Activated CD8-positive, alpha-beta T cell treated with anti-CD3 and anti-CD28 coated beads, Interleukin-2, amount 10 ng/mL, durations not matched to agents 7 days and 5 days (primary cell): ENCODE measurements around the gene DCUN1D3. TPM values are rescaled to one million over a fixed set of nuclear protein-coding genes. Genes with fewer than 3 reads are reported as not detected.
"Not testable (repeated sequence)": the region's sequence is repeated elsewhere in the genome, so short reads cannot be mapped to it uniquely, and the experiment has no call there.

Experiments
- ATAC-seq: fragments of 150-1000 bp; cut with Tn5 transposase; one replicate; pipeline ENCODE4 v1.10.0; 2021; ENCODE audit warnings: moderate library complexity
- CTCF ChIA-PET: fragments of 350-600 bp; sonication (Branson Sonifier 250); formaldehyde crosslinking; loops from one replicate; lab custom pipeline; 2021; ENCODE audit warnings: antibody characterized with exemption; lab: Charles Lee
- POLR2A ChIA-PET: fragments of 350-600 bp; sonication (Branson Sonifier 250); formaldehyde crosslinking; loops from one replicate; lab custom pipeline; 2021; ENCODE audit warnings: antibody characterized with exemption; lab: Charles Lee
- DNase-seq: peaks from one replicate; pipeline ENCODE4 v3.0.0-alpha.2; 2020
- H3K27ac Mint-ChIP-seq: one replicate; pipeline ENCODE4 v1.8.0; 2021; ENCODE audit warnings: mild to moderate bottlenecking, mixed read lengths
- H3K27me3 Mint-ChIP-seq: one replicate; pipeline ENCODE4 v1.8.0; 2021; ENCODE audit warnings: low read depth, mixed read lengths
- H3K36me3 Mint-ChIP-seq: one replicate; pipeline ENCODE4 v1.8.0; 2021; ENCODE audit warnings: low read depth, mixed read lengths
- H3K4me1 Mint-ChIP-seq: one replicate; pipeline ENCODE4 v1.8.0; 2021; ENCODE audit warnings: low read depth, mixed read lengths
- H3K4me3 Mint-ChIP-seq: one replicate; pipeline ENCODE4 v1.8.0; 2021; ENCODE audit warnings: mild to moderate bottlenecking, mixed read lengths
- H3K9me3 Mint-ChIP-seq: one replicate; pipeline ENCODE4 v1.8.0; 2022; ENCODE audit warnings: mixed read lengths; ENCODE audit not compliant: insufficient read depth
- total RNA-seq, 2 experiments: library from RNA; stranded (reverse); gene quantifications; one replicate each; pipeline ENCODE4 v1.2.3, GENCODE V29; 2021

DCUN1D3 gene
- total RNA-seq, 2 experiments from 2014 or later = 10.0 to 10.7 TPM

DNA sequence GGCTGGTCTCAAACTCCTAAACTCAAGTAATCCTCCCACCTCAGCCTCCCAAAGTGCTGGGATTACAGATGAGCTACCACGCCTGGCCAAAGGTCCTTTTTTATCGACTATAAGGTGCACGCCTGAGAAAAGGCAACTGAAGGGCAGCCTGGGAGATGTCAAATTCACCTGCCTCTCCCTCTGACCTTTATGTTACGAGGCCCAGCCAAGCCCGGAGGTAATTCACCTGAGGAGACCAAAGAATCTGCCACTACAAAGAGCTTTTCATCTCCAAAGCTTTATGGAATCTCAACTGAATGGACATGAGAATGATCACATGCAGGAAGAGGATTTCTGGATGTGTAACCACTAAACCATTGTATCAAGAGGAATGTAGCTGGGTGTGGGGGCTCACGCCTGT lies 37.6 kb upstream of the DCUN1D3 start:
- DNase-seq = no peak
- peaks cover 25% of the 10 kb centered on the region for H3K4me1 Mint-ChIP-seq
- POLR2A ChIA-PET = interaction anchor here (1.0 kb wide), 1 partner anchor 131 kb away, joined by 3 read pairs; the partner anchor contains the start of genes ERI2 and REXO5
- H3K27ac Mint-ChIP-seq = no peak overlapping the region
- peaks cover 4% of the 10 kb centered on the region for H3K27me3 Mint-ChIP-seq
- no peak overlapping the region for H3K4me3 Mint-ChIP-seq
- H3K36me3 Mint-ChIP-seq = peaks cover 2% of the 10 kb centered on the region
- H3K9me3 Mint-ChIP-seq = no peaks in the 10 kb centered on the region
- CTCF ChIA-PET = interaction anchor here (0.6 to 1.9 kb wide), 5 partner anchors 26 to 150 kb away, joined by 3 to 6 read pairs (median 3); no protein-coding TSS in a partner anchor
- ATAC-seq = no peak

DNA sequence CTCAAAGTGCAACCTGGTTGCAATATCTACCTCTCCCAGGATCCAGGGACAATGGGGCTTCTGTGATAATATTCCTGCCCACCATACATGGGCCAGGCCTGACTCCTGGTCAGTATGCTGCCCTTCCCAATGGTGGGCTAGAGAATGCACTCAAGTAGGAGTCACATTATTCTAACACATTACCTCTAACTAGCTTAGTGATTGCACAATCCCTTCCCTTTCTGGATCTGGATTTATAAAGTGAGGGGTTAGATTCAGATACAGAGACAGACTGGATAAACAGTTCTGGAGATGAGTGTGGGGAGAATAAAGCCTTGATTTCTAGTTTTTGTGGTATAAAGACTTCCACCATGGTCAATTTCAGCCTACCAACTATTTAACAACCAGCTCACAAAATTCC lies 33.4 kb upstream of the DCUN1D3 start:
- ChIA-PET POLR2A (no interaction called here), CTCF (no interaction called here)
- peaks cover 3% of the 10 kb centered on the region for H3K4me1 Mint-ChIP-seq
- H3K27me3 Mint-ChIP-seq = peaks cover 4% of the 10 kb centered on the region
- ATAC-seq (no peak), DNase-seq (no peak)
- no peaks in the 10 kb centered on the region for H3K9me3 Mint-ChIP-seq
- H3K27ac Mint-ChIP-seq = no peak overlapping the region
- H3K4me3 Mint-ChIP-seq = no peak overlapping the region
- no peaks in the 10 kb centered on the region for H3K36me3 Mint-ChIP-seq

DNA sequence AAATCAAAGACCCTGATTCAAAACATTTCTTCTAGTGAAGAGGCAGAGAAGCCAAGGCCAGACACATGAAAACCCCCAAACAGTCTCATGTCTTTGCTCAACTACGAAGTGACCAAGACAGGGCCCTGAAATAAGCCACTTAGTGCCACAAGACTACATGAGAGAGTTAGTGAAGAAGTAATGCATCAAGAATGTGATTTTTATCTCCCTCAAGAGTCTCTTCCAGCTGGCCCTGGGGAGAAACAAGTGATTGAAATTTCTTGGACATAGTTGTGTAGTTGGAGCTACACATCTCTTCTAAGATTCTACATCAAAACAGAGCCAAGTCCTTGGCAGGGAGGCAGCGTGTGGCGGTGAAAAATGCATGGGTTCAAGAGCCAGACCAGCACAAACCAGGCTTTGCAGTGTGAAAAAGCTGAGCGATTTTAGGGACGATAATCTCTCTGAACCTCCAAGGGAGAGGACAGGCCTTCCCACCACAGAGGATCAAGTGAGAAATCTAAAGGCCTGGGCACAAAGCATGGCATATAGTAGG lies 31.0 kb upstream of the DCUN1D3 start:
- no peak overlapping the region for H3K27ac Mint-ChIP-seq
- no peaks in the 10 kb centered on the region for H3K4me1 Mint-ChIP-seq
- ATAC-seq = no peak
- no peak overlapping the region for H3K4me3 Mint-ChIP-seq
- no peaks in the 10 kb centered on the region for H3K9me3 Mint-ChIP-seq
- DNase-seq = no peak
- ChIA-PET POLR2A (no interaction called here), CTCF (interaction anchor here (1.2 to 1.4 kb wide), 2 partner anchors 11 to 81 kb away, joined by 3 read pairs; no protein-coding TSS in a partner anchor)
- H3K36me3 Mint-ChIP-seq = peaks cover 3% of the 10 kb centered on the region
- peaks cover 4% of the 10 kb centered on the region for H3K27me3 Mint-ChIP-seq

DNA sequence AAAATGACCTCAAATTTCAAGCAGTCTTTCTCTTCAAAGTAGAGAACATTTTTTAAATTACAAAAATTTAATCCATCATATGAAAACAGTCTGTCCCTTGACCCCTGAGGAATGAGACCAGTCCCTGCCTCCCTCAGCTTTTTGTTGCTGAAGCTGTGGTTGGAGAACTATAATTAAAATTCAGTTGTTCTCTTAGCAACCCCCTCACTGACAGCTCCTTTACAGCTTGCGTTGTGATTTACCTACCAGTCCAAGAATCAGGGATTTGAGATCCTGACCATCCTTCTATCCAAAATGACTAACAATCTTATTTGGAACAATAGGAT lies 30.2 kb upstream of the DCUN1D3 start:
- H3K27ac Mint-ChIP-seq = no peak overlapping the region
- H3K4me3 Mint-ChIP-seq = no peak overlapping the region
- DNase-seq = no peak

DNA sequence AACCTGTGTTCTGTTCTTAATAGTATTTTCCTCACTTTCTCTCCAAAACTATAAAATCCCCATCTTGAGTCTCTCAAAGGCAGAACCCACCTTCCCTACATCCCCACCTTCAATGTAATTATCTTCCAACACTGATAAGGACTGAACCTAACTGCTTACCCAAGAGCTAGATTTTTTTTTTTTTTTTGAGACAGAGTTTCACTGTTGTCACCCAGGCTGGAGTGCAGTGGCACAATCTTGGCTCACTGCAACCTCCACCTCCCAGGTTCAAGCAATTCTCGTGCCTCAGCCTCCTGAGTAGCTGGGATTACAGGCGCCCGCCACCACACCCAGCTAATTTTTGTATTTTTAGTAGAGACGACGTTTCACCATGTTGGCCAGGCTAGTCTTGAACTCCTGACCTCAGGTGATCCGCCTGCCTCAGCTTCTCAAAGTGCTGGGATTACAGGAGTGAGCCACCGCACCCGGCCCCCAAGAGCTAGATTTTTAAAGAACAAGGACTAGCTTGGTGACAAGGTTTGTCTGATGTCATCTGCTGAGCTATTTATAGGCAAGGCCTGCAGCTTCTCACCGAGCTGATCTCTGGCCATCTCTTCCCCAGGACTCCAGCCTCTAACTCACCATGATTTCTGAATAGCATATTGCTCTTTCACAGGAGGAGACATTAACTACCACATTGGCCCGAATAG lies 29.7 kb upstream of the DCUN1D3 start:
- H3K27me3 Mint-ChIP-seq, POLR2A ChIA-PET, H3K27ac Mint-ChIP-seq, H3K4me1 Mint-ChIP-seq, ATAC-seq, H3K9me3 Mint-ChIP-seq, DNase-seq, H3K4me3 Mint-ChIP-seq: not testable (repeated sequence)
- CTCF ChIA-PET = interaction anchor here (1.4 kb wide), 2 partner anchors 10 to 80 kb away, joined by 3 to 5 read pairs; no protein-coding TSS in a partner anchor
- peaks cover 11% of the 10 kb centered on the region for H3K36me3 Mint-ChIP-seq

More for the DNA sequence above, 30.2 kb upstream of the DCUN1D3 start:
- peaks cover 4% of the 10 kb centered on the region for H3K27me3 Mint-ChIP-seq
- ATAC-seq = no peak
- POLR2A ChIA-PET = no interaction called here
- no peaks in the 10 kb centered on the region for H3K4me1 Mint-ChIP-seq
- CTCF ChIA-PET = interaction anchor here (1.4 kb wide), 2 partner anchors 10 to 80 kb away, joined by 3 to 5 read pairs; no protein-coding TSS in a partner anchor
- H3K9me3 Mint-ChIP-seq = no peaks in the 10 kb centered on the region
- H3K36me3 Mint-ChIP-seq = peaks cover 9% of the 10 kb centered on the region

DNA sequence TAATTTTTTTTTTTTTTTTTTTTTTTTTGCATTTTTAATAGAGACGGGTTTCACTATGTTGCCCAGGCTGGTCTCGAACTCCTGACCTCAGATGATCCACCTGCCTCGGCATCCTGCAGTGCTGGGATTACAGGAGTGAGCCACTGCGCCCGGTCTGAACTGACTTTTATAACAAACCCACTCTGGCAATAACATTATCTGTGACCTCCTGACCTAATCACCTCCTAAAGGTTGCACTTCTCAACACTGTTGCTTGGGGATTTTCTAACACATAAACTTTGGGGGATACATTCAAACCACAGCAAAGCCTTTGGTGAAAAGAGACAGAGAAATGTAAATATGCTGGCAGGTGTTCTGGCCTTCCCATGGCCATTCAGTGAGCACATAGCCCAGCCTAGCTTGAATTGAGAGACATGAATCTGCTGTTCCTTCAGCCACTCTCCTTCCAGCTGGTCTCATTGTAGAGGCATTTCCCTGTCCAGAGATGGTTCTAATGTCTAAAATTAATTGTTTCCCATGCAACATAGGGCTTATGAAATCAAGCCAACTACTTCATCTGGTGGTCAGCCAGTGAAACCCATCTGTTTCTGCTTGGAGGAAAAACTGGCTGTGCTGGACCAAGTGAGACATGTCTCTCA lies 28.7 kb upstream of the DCUN1D3 start:
- Mint-ChIP-seq H3K36me3 (peaks cover 15% of the 10 kb centered on the region), H3K9me3 (no peaks in the 10 kb centered on the region), H3K27me3 (peaks cover 4% of the 10 kb centered on the region), H3K4me3 (no peak overlapping the region), H3K4me1 (no peaks in the 10 kb centered on the region), H3K27ac (no peak overlapping the region)
- CTCF ChIA-PET = interaction anchor here (1.4 kb wide), 1 partner anchor 9 kb away, joined by 5 read pairs; no protein-coding TSS in a partner anchor
- DNase-seq (no peak), ATAC-seq (no peak)
- POLR2A ChIA-PET = no interaction called here

DNA sequence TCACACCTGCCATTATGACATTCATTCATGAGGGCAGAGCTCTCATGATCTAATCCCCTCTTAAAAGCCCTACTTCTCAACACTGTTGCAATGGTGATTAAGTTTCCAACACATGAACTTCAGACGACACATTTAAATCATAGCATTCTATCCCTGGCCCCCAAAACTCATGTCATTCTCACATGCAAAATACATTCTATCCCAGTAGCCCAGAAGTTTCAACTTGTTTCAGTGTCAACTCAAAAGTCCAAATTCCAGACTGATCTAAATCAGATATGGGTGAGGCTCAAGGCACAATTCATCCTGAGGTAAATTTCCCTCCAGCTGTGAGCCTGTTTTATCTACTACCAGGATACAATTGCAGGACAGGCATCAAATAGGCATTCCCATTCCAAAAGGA lies 25.6 kb upstream of the DCUN1D3 start:
- H3K27ac Mint-ChIP-seq = no peak overlapping the region
- CTCF ChIA-PET = no interaction called here
- no peaks in the 10 kb centered on the region for H3K4me1 Mint-ChIP-seq
- no peaks in the 10 kb centered on the region for H3K27me3 Mint-ChIP-seq
- ATAC-seq (no peak), DNase-seq (no peak)
- H3K36me3 Mint-ChIP-seq = peaks cover 19% of the 10 kb centered on the region
- H3K4me3 Mint-ChIP-seq = no peak overlapping the region
- H3K9me3 Mint-ChIP-seq = no peaks in the 10 kb centered on the region
- POLR2A ChIA-PET = no interaction called here

DNA sequence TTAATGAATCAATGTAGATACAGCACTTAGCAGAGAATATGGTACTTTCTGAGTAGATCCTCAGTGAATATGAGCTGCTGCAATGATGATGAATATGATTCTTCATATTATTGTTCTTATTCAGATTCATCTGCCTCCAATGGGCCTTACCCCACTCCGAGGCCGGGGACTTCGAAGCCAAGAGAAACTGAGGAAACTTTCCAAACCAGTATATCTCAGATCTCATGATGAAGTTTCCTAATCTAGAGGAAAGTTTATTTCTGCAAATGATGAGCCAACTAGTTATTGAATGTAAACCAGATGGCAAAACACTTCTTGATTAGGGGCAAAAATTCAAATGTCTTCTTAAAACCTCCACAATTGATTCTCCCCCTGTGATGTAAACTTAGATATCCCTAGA lies 23.7 kb upstream of the DCUN1D3 start:
- CTCF ChIA-PET = no interaction called here
- Mint-ChIP-seq H3K36me3 (peaks cover 24% of the 10 kb centered on the region), H3K27ac (no peak overlapping the region), H3K27me3 (no peaks in the 10 kb centered on the region), H3K9me3 (no peaks in the 10 kb centered on the region), H3K4me3 (no peak overlapping the region), H3K4me1 (peaks cover 6% of the 10 kb centered on the region)
- no peak for DNase-seq
- no peak for ATAC-seq
- POLR2A ChIA-PET = no interaction called here

DNA sequence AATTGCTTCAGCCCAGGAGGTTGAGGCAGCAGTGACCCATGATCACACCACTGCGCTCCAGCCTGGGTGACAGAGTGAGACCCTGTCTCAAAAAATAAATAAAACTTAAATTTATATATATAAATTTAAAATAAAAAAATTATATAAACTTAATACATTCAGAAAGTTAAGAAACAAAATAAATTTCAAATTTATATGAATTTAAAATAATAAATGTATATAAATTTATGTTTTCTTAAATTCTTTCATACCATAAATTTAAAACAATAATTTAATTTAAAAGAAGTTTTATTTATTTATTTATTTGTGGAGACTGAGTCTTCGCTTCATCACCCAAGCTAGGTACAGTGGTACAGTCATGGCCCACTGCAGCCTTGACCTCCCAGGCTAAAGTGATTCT lies 20.6 kb upstream of the DCUN1D3 start:
- peaks cover 37% of the 10 kb centered on the region for H3K36me3 Mint-ChIP-seq
- H3K4me1 Mint-ChIP-seq = peaks cover 24% of the 10 kb centered on the region
- no peak overlapping the region for H3K27ac Mint-ChIP-seq
- H3K9me3 Mint-ChIP-seq = no peaks in the 10 kb centered on the region
- no peaks in the 10 kb centered on the region for H3K27me3 Mint-ChIP-seq
- H3K4me3 Mint-ChIP-seq = no peak overlapping the region
- DNase-seq = no peak
- CTCF ChIA-PET = interaction anchor here (1.5 to 1.9 kb wide), 2 partner anchors 11 to 23 kb away, joined by 3 to 4 read pairs; no protein-coding TSS in a partner anchor
- POLR2A ChIA-PET = no interaction called here
- ATAC-seq = no peak

DNA sequence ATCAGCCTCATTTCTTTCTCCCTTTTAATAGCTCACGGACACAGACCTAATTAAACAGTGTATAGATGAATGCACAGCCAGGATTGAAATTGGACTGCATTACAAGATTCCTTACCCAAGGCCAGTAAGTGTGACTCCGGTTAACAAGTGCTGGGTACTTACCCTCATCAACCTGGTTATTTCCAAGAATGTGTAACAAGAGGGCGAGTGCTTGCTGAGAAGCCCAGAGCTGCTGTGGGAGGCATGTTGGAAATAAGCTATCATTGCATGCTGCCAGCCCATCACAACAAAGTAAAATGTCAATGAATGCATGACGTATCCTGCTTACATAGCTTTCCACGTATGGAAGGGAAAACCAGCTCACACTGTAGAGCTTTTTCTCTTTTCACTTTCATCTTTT lies 19.9 kb upstream of the DCUN1D3 start:
- Mint-ChIP-seq H3K36me3 (peaks cover 37% of the 10 kb centered on the region), H3K9me3 (no peaks in the 10 kb centered on the region), H3K27me3 (no peaks in the 10 kb centered on the region), H3K4me1 (peaks cover 24% of the 10 kb centered on the region), H3K27ac (no peak overlapping the region), H3K4me3 (no peak overlapping the region)
- ChIA-PET POLR2A (no interaction called here), CTCF (interaction anchor here (0.6 to 1.5 kb wide), 6 partner anchors 10 to 86 kb away, joined by 3 to 5 read pairs (median 4); no protein-coding TSS in a partner anchor)
- no peak for ATAC-seq
- no peak for DNase-seq

DNA sequence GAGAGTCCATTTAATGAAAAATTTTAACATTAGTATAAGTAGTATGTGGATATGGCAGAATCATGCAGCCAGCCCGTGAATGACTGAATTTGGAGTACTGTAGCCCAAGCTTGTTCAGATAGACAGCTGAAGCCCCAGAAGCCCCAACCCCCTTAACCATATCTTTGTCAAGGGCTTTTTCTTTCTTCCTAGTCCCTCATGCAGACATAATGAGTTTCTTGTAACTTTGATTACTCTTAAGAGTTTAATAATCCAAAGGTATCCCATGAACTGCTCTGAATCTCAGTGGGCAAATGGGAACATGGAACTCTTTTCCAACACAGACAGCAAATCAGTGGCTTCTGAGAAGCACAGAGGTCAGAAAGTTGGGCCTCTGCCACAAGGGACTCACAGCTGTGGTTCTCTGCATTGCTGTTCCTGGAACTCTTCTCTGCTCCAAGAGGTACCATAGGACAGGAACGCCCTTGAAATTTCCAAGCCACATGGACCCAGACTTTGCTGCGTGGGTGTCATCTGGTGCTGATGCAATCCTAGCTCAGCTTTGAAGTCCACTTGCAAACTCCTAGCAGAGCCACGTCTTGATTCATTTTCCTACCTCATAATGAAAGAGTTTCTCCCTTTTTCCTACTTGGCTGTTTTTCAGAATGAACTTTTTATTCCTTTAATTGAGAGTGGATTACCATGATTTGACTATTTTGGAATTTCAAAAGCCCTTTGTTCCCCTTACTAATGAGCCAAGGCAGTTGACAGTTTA lies 18.5 kb upstream of the DCUN1D3 start:
- ATAC-seq (no peak), DNase-seq (no peak)
- no peak overlapping the region for H3K4me3 Mint-ChIP-seq
- peaks cover 33% of the 10 kb centered on the region for H3K36me3 Mint-ChIP-seq
- no peaks in the 10 kb centered on the region for H3K9me3 Mint-ChIP-seq
- ChIA-PET CTCF (interaction anchor here (0.8 kb wide), 1 partner anchor 69 kb away, joined by 3 read pairs; no protein-coding TSS in a partner anchor), POLR2A (no interaction called here)
- no peak overlapping the region for H3K27ac Mint-ChIP-seq
- H3K4me1 Mint-ChIP-seq = peaks cover 31% of the 10 kb centered on the region
- H3K27me3 Mint-ChIP-seq = no peaks in the 10 kb centered on the region
